HG02981 (cell line): ENCODE data around the gene SNX1.

ENCODE experiments used
- ATAC-seq: cut with Tn5 transposase; IDR thresholded peaks from one replicate; pipeline ENCODE4 v1.9.1; 2021; ENCODE audit warnings: mild to moderate bottlenecking, moderate library complexity; ENCODE audit not compliant: unreplicated experiment

Gene SNX1

GRCh38 chr15:64161688-64162477 is 66.1 kb downstream of the SNX1 start:
- ATAC-seq, result no peak

- peak; percentile 17 for ATAC-seq
Measured at GRCh38 chr15:64162478-64162868, 66.7 kb downstream of the SNX1 start.

GRCh38 chr15:64162869-64163658 is 67.3 kb downstream of the SNX1 start, which contains the start of gene PPIB:
Gene PPIB, minus strand, starts transcription at chr15:64163022. Its CDS starts 36 bp downstream, at chr15:64162986.
- ATAC-seq, result peak; percentile 88

GRCh38 chr15:64163659-64164362 is 68.0 kb downstream of the SNX1 start:
- ATAC-seq, result peak; percentile 3

- no peak for ATAC-seq
Measured at GRCh38 chr15:64164436-64164835, 68.7 kb downstream of the SNX1 start.

GRCh38 chr15:64166102-64166890 is 70.5 kb downstream of the SNX1 start:
- ATAC-seq, result no peak

- ATAC-seq, result no peak
Measured at GRCh38 chr15:64180235-64180824, 84.5 kb downstream of the SNX1 start.

- ATAC-seq, result no peak
Measured at GRCh38 chr15:64182859-64183370, 87.1 kb downstream of the SNX1 start.

- no peak for ATAC-seq
Measured at GRCh38 chr15:64185146-64185911, 89.5 kb downstream of the SNX1 start.

GRCh38 chr15:64187396-64188191 is 91.8 kb downstream of the SNX1 start:
- no peak for ATAC-seq
